CD8-positive, alpha-beta memory T cell (primary cell): ENCODE results near the gene AMZ1. TPM values are rescaled to one million over a fixed set of nuclear protein-coding genes. Genes with fewer than 3 reads are reported as not detected.

ENCODE experiments used
- CTCF ChIA-PET: fragments of 350-600 bp; sonication (Branson Sonifier 250); formaldehyde crosslinking; loops from one replicate; lab custom pipeline; 2021; ENCODE audit warnings: antibody characterized with exemption; lab: Charles Lee
- POLR2A ChIA-PET: fragments of 350-600 bp; sonication (Branson Sonifier 250); formaldehyde crosslinking; loops from one replicate; lab custom pipeline; 2021; ENCODE audit warnings: antibody characterized with exemption; lab: Charles Lee
- DNase-seq, 5 donors: peaks; one replicate each; pipeline versions ENCODE4 v3.0.0 to v3.0.0-alpha.2; 2020 to 2022; ENCODE audit warnings: mixed read lengths in 1 of 5
- H3K27ac ChIP-seq: one replicate; pipeline ENCODE4 v1.7.0; 2013; ENCODE audit warnings: low read depth, mild to moderate bottlenecking, low read length, moderate library complexity
- H3K27me3 ChIP-seq: 2 replicates; pipeline ENCODE4 v1.7.0; 2013; ENCODE audit warnings: low read length, mild to moderate bottlenecking; ENCODE audit not compliant: insufficient read depth, poor library complexity, severe bottlenecking
- H3K36me3 ChIP-seq: 2 replicates; pipeline ENCODE4 v1.7.0; 2013; ENCODE audit warnings: mild to moderate bottlenecking, low read length, moderate library complexity; ENCODE audit not compliant: insufficient read depth
- H3K4me1 ChIP-seq: 2 replicates; pipeline ENCODE4 v1.7.0; 2013; ENCODE audit warnings: mild to moderate bottlenecking, low read length, moderate library complexity; ENCODE audit not compliant: insufficient read depth
- H3K4me3 ChIP-seq: 2 replicates; pipeline ENCODE4 v1.7.0; 2013; ENCODE audit warnings: mild to moderate bottlenecking, low read length
- H3K9me3 ChIP-seq: 2 replicates; pipeline ENCODE4 v1.7.0; 2013; ENCODE audit warnings: mild to moderate bottlenecking, low read length
- H3K27ac Mint-ChIP-seq, 8 donors: one replicate each; pipeline ENCODE4 v1.8.0; 2020 to 2021; ENCODE audit warnings: mixed read lengths in 8 of 8, mild to moderate bottlenecking in 6 of 8, inconsistent platforms in 3 of 8, moderate library complexity in 3 of 8
- H3K27me3 Mint-ChIP-seq, 2 donors: one replicate each; pipeline ENCODE4 v1.8.0; 2020 to 2021; ENCODE audit warnings: mixed read lengths in 2 of 2, mild to moderate bottlenecking in 1 of 2, moderate library complexity in 1 of 2
- H3K36me3 Mint-ChIP-seq, 3 donors: one replicate each; pipeline ENCODE4 v1.8.0; 2020 to 2021; ENCODE audit warnings: mixed read lengths in 3 of 3, inconsistent platforms in 1 of 3, mild to moderate bottlenecking in 1 of 3
- H3K4me1 Mint-ChIP-seq, 3 donors: one replicate each; pipeline ENCODE4 v1.8.0; 2020 to 2021; ENCODE audit warnings: mixed read lengths in 3 of 3, inconsistent platforms in 1 of 3, mild to moderate bottlenecking in 1 of 3
- H3K4me3 Mint-ChIP-seq, 7 donors: one replicate each; pipeline ENCODE4 v1.8.0; 2020 to 2021; ENCODE audit warnings: mixed read lengths in 7 of 7, mild to moderate bottlenecking in 6 of 7, moderate library complexity in 4 of 7, inconsistent platforms in 2 of 7
- H3K9me3 Mint-ChIP-seq, 5 donors: one replicate each; pipeline ENCODE4 v1.8.0; 2020 to 2022; ENCODE audit warnings: mixed read lengths in 5 of 5, mild to moderate bottlenecking in 3 of 5, moderate library complexity in 2 of 5, inconsistent platforms in 1 of 5
- polyA plus RNA-seq: library from polyadenylated mRNA; unstranded; fragments of 300-500 nt; fragmentation: Illumina TruSeq; gene quantifications from one replicate; pipeline ENCODE4 v1.2.3, GENCODE V29; 2021
- total RNA-seq, 2 experiments: library from RNA; stranded (reverse); gene quantifications; one replicate each; pipeline ENCODE4 v1.2.3, GENCODE V29; 2021

AMZ1 gene
- total and polyA plus RNA-seq, 3 experiments from 2014 or later: 0.07 to 0.08 TPM; not detected in 1

GRCh38 chr7:2684501-2684900 lies 3.5 kb upstream of the AMZ1 start:
- peaks cover 25 to 30% of the 10 kb centered on the region in 2 donors for H3K27me3 Mint-ChIP-seq
- POLR2A ChIA-PET: no interaction called here
- H3K27me3 ChIP-seq: peaks cover 18% of the 10 kb centered on the region

GRCh38 chr7:2686101-2686500 lies 1.9 kb upstream of the AMZ1 start:
- H3K36me3 ChIP-seq: no peaks in the 10 kb centered on the region
- Mint-ChIP-seq H3K36me3 (no peaks in the 10 kb centered on the region), H3K4me1 (peaks cover 11 to 22% (median 13%) of the 10 kb centered on the region in 3 donors), H3K27ac (no peak overlapping the region), H3K27me3 (peaks cover 36 to 45% of the 10 kb centered on the region in 2 donors), H3K9me3 (no peaks in the 10 kb centered on the region), H3K4me3 (no peak overlapping the region)
- DNase-seq: no peak
- H3K9me3 ChIP-seq: no peaks in the 10 kb centered on the region
- no peak overlapping the region for H3K27ac ChIP-seq
- ChIA-PET POLR2A (no interaction called here), CTCF (interaction anchor here (1.5 to 2.7 kb wide), 2 partner anchors 15 to 24 kb away, joined by 4 to 10 read pairs; no protein-coding TSS in a partner anchor)
- peaks cover 10% of the 10 kb centered on the region for H3K4me1 ChIP-seq
- no peak overlapping the region for H3K4me3 ChIP-seq
- peaks cover 26% of the 10 kb centered on the region for H3K27me3 ChIP-seq

More at GRCh38 chr7:2684501-2684900, 3.5 kb upstream of the AMZ1 start:
- no peak overlapping the region for H3K4me3 Mint-ChIP-seq
- H3K9me3 Mint-ChIP-seq: peaks cover 0 to 4% (median 0%) of the 10 kb centered on the region in 5 donors
- no peaks in the 10 kb centered on the region for H3K36me3 ChIP-seq
- H3K27ac ChIP-seq: no peak overlapping the region
- CTCF ChIA-PET: interaction anchor here (1.1 to 1.5 kb wide), 2 partner anchors 13 to 25 kb away, joined by 4 read pairs; no protein-coding TSS in a partner anchor
- no peaks in the 10 kb centered on the region for H3K9me3 ChIP-seq
- no peaks in the 10 kb centered on the region for H3K36me3 Mint-ChIP-seq
- peaks cover 10% of the 10 kb centered on the region for H3K4me1 ChIP-seq
- no peak overlapping the region for H3K4me3 ChIP-seq
- H3K27ac Mint-ChIP-seq: no peak overlapping the region
- H3K4me1 Mint-ChIP-seq: peaks cover 8 to 11% (median 9%) of the 10 kb centered on the region in 3 donors
- DNase-seq: no peak

- ChIA-PET POLR2A (no interaction called here), CTCF (interaction anchor here (2.7 kb wide), 1 partner anchor 22 kb away, joined by 10 read pairs; no protein-coding TSS in a partner anchor)
- no peak for DNase-seq
- Histone ChIP-seq H3K36me3 (no peaks in the 10 kb centered on the region), H3K27ac (no peak overlapping the region), H3K4me3 (no peak overlapping the region), H3K27me3 (peaks cover 26% of the 10 kb centered on the region), H3K4me1 (peaks cover 10% of the 10 kb centered on the region), H3K9me3 (no peaks in the 10 kb centered on the region)
- Mint-ChIP-seq H3K36me3 (no peaks in the 10 kb centered on the region), H3K9me3 (no peaks in the 10 kb centered on the region), H3K4me3 (peak overlapping the region in 1 of 7 donors; percentile 24), H3K27me3 (peaks cover 40 to 45% of the 10 kb centered on the region in 2 donors), H3K4me1 (peaks cover 11 to 22% (median 13%) of the 10 kb centered on the region in 3 donors), H3K27ac (no peak overlapping the region)
Measured at GRCh38 chr7:2687338-2687869, 598 bp upstream of the AMZ1 start.

- POLR2A ChIA-PET: interaction anchor here (0.9 kb wide), 1 partner anchor 20 kb away, joined by 3 read pairs; no protein-coding TSS in a partner anchor
- Histone ChIP-seq H3K4me1 (peaks cover 10% of the 10 kb centered on the region), H3K36me3 (no peaks in the 10 kb centered on the region), H3K27me3 (peaks cover 26% of the 10 kb centered on the region), H3K4me3 (no peak overlapping the region), H3K9me3 (no peaks in the 10 kb centered on the region), H3K27ac (no peak overlapping the region)
- CTCF ChIA-PET: interaction anchor here (2.9 kb wide), 1 partner anchor 19 kb away, joined by 11 read pairs; no protein-coding TSS in a partner anchor
- H3K9me3 Mint-ChIP-seq: no peaks in the 10 kb centered on the region
- peak overlapping the region in 6 of 7 donors; percentile 16 to 85 (median 54) for H3K4me3 Mint-ChIP-seq
- peaks cover 11 to 22% (median 13%) of the 10 kb centered on the region in 3 donors for H3K4me1 Mint-ChIP-seq
- H3K36me3 Mint-ChIP-seq: no peaks in the 10 kb centered on the region
- H3K27me3 Mint-ChIP-seq: peaks cover 37 to 48% of the 10 kb centered on the region in 2 donors
- no peak for DNase-seq
- H3K27ac Mint-ChIP-seq: peak overlapping the region in 2 of 8 donors; percentile 17 to 78
Measured at GRCh38 chr7:2688409-2689342, 674 bp downstream of the AMZ1 start.

- H3K36me3 ChIP-seq: no peaks in the 10 kb centered on the region
- no peak overlapping the region for H3K27ac ChIP-seq
- H3K9me3 Mint-ChIP-seq: no peaks in the 10 kb centered on the region
- peak overlapping the region in 3 of 8 donors; percentile 17 to 78 (median 43) for H3K27ac Mint-ChIP-seq
- H3K4me3 Mint-ChIP-seq: peak overlapping the region in 4 of 7 donors; percentile 41 to 85 (median 72)
- peaks cover 10% of the 10 kb centered on the region for H3K4me1 ChIP-seq
- H3K9me3 ChIP-seq: no peaks in the 10 kb centered on the region
- no peaks in the 10 kb centered on the region for H3K36me3 Mint-ChIP-seq
- no peak for DNase-seq
- H3K4me3 ChIP-seq: no peak overlapping the region
- peaks cover 37 to 46% of the 10 kb centered on the region in 2 donors for H3K27me3 Mint-ChIP-seq
- H3K27me3 ChIP-seq: peaks cover 26% of the 10 kb centered on the region
- H3K4me1 Mint-ChIP-seq: peaks cover 11 to 22% (median 13%) of the 10 kb centered on the region in 3 donors
- POLR2A ChIA-PET: interaction anchor here (0.9 kb wide), 1 partner anchor 19 kb away, joined by 3 read pairs; no protein-coding TSS in a partner anchor
- CTCF ChIA-PET: interaction anchor here (0.9 to 3.3 kb wide), 5 partner anchors 8 to 22 kb away, joined by 3 to 13 read pairs (median 6); no protein-coding TSS in a partner anchor
Measured at GRCh38 chr7:2689343-2689847, 1.4 kb downstream of the AMZ1 start.

- ChIA-PET CTCF (interaction anchor here (0.7 to 3.3 kb wide), 6 partner anchors 9 to 29 kb away, joined by 3 to 13 read pairs (median 6); no protein-coding TSS in a partner anchor), POLR2A (no interaction called here)
- H3K9me3 ChIP-seq: no peaks in the 10 kb centered on the region
- H3K36me3 ChIP-seq: no peaks in the 10 kb centered on the region
- no peak for DNase-seq
- H3K27ac ChIP-seq: no peak overlapping the region
- peaks cover 26% of the 10 kb centered on the region for H3K27me3 ChIP-seq
- Mint-ChIP-seq H3K27ac (peak overlapping the region in 1 of 8 donors; percentile 23), H3K9me3 (no peaks in the 10 kb centered on the region), H3K4me3 (peak overlapping the region in 2 of 7 donors; percentile 46 to 65), H3K27me3 (peaks cover 37 to 44% of the 10 kb centered on the region in 2 donors), H3K36me3 (no peaks in the 10 kb centered on the region), H3K4me1 (peaks cover 11 to 22% (median 13%) of the 10 kb centered on the region in 3 donors)
- no peak overlapping the region for H3K4me3 ChIP-seq
- peaks cover 10% of the 10 kb centered on the region for H3K4me1 ChIP-seq
Measured at GRCh38 chr7:2689951-2690705, 2.1 kb downstream of the AMZ1 start.
